Neural cell (in vitro differentiated cells): ENCODE data around the gene ZNF182. TPM values are rescaled to one million over a fixed set of nuclear protein-coding genes. Genes with fewer than 3 reads are reported as not detected.
"Not testable (repeated sequence)": the region's sequence is repeated elsewhere in the genome, so short reads cannot be mapped to it uniquely, and the experiment has no call there.

Experiments used
- H2AFZ ChIP-seq: fragments of 200-600, 300-800 bp; sonication (generic), shearing (Covaris generic); 2 replicates; pipeline ENCODE4 v1.6.0; 2014; ENCODE audit warnings: low read depth, mild to moderate bottlenecking, antibody characterized with exemption, low read length, moderate library complexity
- H3F3A ChIP-seq: fragments of 200-600 bp; shearing (Covaris generic); 2 replicates; pipeline ENCODE4 v1.6.1; 2016; ENCODE audit warnings: mild to moderate bottlenecking, moderate library complexity, mixed read lengths, antibody characterized with exemption, low read length; ENCODE audit not compliant: insufficient read depth, poor library complexity, severe bottlenecking
- H3K27ac ChIP-seq: fragments of 200-600, 300-800 bp; sonication (generic), shearing (Covaris generic); 2 replicates; pipeline ENCODE4 v1.5.1; 2014; ENCODE audit warnings: mild to moderate bottlenecking, low read length, moderate library complexity
- H3K27me3 ChIP-seq: fragments of 300-800, 200-600 bp; sonication (generic), shearing (Covaris generic); 2 replicates; pipeline ENCODE4 v1.6.0; 2014; ENCODE audit warnings: mild to moderate bottlenecking, low read depth, low read length, moderate library complexity; ENCODE audit not compliant: insufficient read depth
- H3K36me3 ChIP-seq: fragments of 300-800, 200-600 bp; sonication (generic), shearing (Covaris generic); 2 replicates; pipeline ENCODE4 v1.5.1; 2014; ENCODE audit warnings: mild to moderate bottlenecking, antibody characterized with exemption, low read length, moderate library complexity; ENCODE audit not compliant: insufficient read depth
- H3K4me2 ChIP-seq: fragments of 300-800, 200-600 bp; sonication (generic), shearing (Covaris generic); 2 replicates; pipeline ENCODE4 v1.6.0; 2014; ENCODE audit warnings: mild to moderate bottlenecking, low read length
- H3K4me3 ChIP-seq: fragments of 300-800, 200-600 bp; sonication (generic), shearing (Covaris generic); 2 replicates; pipeline ENCODE4 v1.5.1; 2014; ENCODE audit warnings: mild to moderate bottlenecking, low read length, moderate library complexity
- H3K79me2 ChIP-seq: fragments of 200-600 bp; shearing (Covaris generic); replicated peaks from 2 replicates; pipeline ENCODE4 v1.6.0; 2014; ENCODE audit warnings: mild to moderate bottlenecking, low read length, moderate library complexity; ENCODE audit not compliant: insufficient read depth
- H3K9ac ChIP-seq: fragments of 300-800, 200-600 bp; sonication (generic), shearing (Covaris generic); 2 replicates; pipeline ENCODE4 v1.6.1; 2016; ENCODE audit warnings: mild to moderate bottlenecking, low read length, mixed read lengths
- H3K9me2 ChIP-seq: fragments of 200-600 bp; shearing (Covaris generic); 2 replicates; pipeline ENCODE4 v1.6.1; 2016; ENCODE audit warnings: mild to moderate bottlenecking, low read length, mixed read lengths; ENCODE audit not compliant: insufficient read depth
- H3K9me3 ChIP-seq: fragments of 200-600, 300-800 bp; sonication (generic), shearing (Covaris generic); 2 replicates; pipeline ENCODE4 v1.6.1; 2016; ENCODE audit warnings: mild to moderate bottlenecking, mixed run types, low read length, moderate library complexity, mixed read lengths
- H4K20me1 ChIP-seq: fragments of 200-600 bp; shearing (Covaris generic); 2 replicates; pipeline ENCODE4 v1.6.1; 2016; ENCODE audit warnings: mild to moderate bottlenecking, mixed run types; ENCODE audit not compliant: insufficient read depth
- EP300 ChIP-seq: fragments of 450-650 bp; conservative IDR thresholded peaks from 2 replicates; pipeline ENCODE4 v1.6.1; 2014; ENCODE audit warnings: antibody characterized with exemption, mild to moderate bottlenecking, moderate library complexity; ENCODE audit not compliant: poor library complexity, severe bottlenecking
- EZH2 ChIP-seq: fragments of 200-600, 300-800 bp; shearing (Covaris generic), sonication (generic); IDR thresholded peaks from 2 replicates; pipeline ENCODE4 v1.6.1; 2014; ENCODE audit warnings: antibody characterized with exemption, low read length, borderline replicate concordance, mild to moderate bottlenecking; ENCODE audit not compliant: insufficient read depth, poor library complexity, severe bottlenecking
- MXI1 ChIP-seq: fragments of 450-650 bp; conservative IDR thresholded peaks from 2 replicates; pipeline ENCODE4 v1.6.1; 2014; ENCODE audit warnings: antibody characterized with exemption, mild to moderate bottlenecking; ENCODE audit not compliant: poor library complexity, severe bottlenecking
- POLR2AphosphoS5 ChIP-seq: IDR thresholded peaks from 2 replicates; pipeline ENCODE4 v1.6.1; 2012
- RAD21 ChIP-seq: fragments of 450-650 bp; conservative IDR thresholded peaks from 2 replicates; pipeline ENCODE4 v1.6.1; 2014; ENCODE audit warnings: antibody characterized with exemption, mild to moderate bottlenecking, moderate library complexity
- SMC3 ChIP-seq: fragments of 450-650 bp; conservative IDR thresholded peaks from 2 replicates; pipeline ENCODE4 v1.6.1; 2014; ENCODE audit warnings: antibody characterized with exemption, mild to moderate bottlenecking, moderate library complexity; ENCODE audit not compliant: poor library complexity
- TAF1 ChIP-seq: IDR thresholded peaks from 2 replicates; pipeline ENCODE4 v1.6.1; 2012; ENCODE audit warnings: low read depth
- polyA plus RNA-seq: library from polyadenylated mRNA; depleted of rRNA; stranded (reverse); fragments of >200 nt; gene quantifications from 2 replicates; pipeline ENCODE4 v1.2.3, GENCODE V29; 2014
- TF ChIP-seq, protein P1 (sequence below): IDR thresholded peaks from 2 replicates; pipeline ENCODE4 v1.6.1; 2012; ENCODE audit warnings: borderline replicate concordance
- TF ChIP-seq, protein P2 (sequence below): fragments of 450-650 bp; IDR thresholded peaks from 2 replicates; pipeline ENCODE4 v1.5.1; 2014; ENCODE audit warnings: antibody characterized with exemption, mild to moderate bottlenecking, moderate library complexity; ENCODE audit not compliant: poor library complexity, severe bottlenecking

Gene ZNF182
- polyA plus RNA-seq, 1 donor from 2014 or later = 12.2 TPM

DNA sequence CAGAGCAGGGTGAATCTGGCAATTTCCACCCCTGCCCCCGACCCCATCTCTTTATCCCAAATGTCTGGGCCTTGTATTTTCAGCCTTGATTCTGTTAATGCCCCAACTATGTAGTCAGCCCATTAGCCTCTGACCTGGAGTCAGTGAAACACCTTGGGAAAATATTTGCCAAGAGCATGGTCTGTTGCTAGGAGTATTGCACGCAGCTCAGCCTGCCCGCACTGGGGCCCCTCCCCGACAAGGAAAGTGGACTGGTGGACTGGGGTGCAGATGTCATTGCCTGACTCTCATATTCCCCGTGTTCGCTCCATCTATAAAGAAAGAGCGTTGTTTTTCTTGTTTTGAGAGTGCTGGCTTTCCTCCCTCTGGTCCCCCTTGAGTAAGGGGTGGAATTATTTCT is 48.5 kb downstream of the ZNF182 start:
- H3K9me3 ChIP-seq, H3K27me3 ChIP-seq, H3K9me2 ChIP-seq, H4K20me1 ChIP-seq, H3K79me2 ChIP-seq, H3F3A ChIP-seq, H3K9ac ChIP-seq, H3K36me3 ChIP-seq, H3K27ac ChIP-seq, H3K4me2 ChIP-seq, H3K4me3 ChIP-seq, H2AFZ ChIP-seq: not testable (repeated sequence)

DNA sequence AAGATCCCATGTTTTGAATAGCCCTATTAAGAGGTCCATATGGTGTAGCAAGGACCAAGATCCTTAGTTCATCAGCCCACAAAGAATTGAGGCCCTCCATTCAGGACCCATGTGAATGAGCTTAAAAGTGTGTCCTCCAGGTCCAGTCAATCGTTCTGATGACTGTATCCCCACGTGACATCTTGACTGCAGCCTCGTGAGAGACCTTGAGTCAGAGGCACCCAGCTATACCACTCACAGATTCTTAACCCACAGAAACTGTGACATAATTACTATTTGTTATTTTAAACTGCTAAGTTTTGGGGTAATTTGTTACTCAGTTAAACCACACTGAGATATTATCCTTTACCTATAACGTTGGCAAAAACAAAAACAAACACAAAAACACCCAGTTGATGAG is 62.4 kb downstream of the ZNF182 start:
- Histone ChIP-seq H3K4me2 (no peak overlapping the region), H3K4me3 (no peak overlapping the region), H3F3A (no peaks in the 10 kb centered on the region), H3K27me3 (no peaks in the 10 kb centered on the region), H3K9me2 (no peaks in the 10 kb centered on the region), H3K36me3 (no peaks in the 10 kb centered on the region), H3K9ac (no peak overlapping the region), H2AFZ (no peak overlapping the region), H3K27ac (no peak overlapping the region), H4K20me1 (no peaks in the 10 kb centered on the region), H3K79me2 (no peaks in the 10 kb centered on the region), H3K9me3 (no peaks in the 10 kb centered on the region)
- TF ChIP-seq, protein P1, sequence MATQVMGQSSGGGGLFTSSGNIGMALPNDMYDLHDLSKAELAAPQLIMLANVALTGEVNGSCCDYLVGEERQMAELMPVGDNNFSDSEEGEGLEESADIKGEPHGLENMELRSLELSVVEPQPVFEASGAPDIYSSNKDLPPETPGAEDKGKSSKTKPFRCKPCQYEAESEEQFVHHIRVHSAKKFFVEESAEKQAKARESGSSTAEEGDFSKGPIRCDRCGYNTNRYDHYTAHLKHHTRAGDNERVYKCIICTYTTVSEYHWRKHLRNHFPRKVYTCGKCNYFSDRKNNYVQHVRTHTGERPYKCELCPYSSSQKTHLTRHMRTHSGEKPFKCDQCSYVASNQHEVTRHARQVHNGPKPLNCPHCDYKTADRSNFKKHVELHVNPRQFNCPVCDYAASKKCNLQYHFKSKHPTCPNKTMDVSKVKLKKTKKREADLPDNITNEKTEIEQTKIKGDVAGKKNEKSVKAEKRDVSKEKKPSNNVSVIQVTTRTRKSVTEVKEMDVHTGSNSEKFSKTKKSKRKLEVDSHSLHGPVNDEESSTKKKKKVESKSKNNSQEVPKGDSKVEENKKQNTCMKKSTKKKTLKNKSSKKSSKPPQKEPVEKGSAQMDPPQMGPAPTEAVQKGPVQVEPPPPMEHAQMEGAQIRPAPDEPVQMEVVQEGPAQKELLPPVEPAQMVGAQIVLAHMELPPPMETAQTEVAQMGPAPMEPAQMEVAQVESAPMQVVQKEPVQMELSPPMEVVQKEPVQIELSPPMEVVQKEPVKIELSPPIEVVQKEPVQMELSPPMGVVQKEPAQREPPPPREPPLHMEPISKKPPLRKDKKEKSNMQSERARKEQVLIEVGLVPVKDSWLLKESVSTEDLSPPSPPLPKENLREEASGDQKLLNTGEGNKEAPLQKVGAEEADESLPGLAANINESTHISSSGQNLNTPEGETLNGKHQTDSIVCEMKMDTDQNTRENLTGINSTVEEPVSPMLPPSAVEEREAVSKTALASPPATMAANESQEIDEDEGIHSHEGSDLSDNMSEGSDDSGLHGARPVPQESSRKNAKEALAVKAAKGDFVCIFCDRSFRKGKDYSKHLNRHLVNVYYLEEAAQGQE = no peak
- TF ChIP-seq EZH2 (no peak), POLR2AphosphoS5 (no peak), MXI1 (no peak)
- TF ChIP-seq, protein P2, sequence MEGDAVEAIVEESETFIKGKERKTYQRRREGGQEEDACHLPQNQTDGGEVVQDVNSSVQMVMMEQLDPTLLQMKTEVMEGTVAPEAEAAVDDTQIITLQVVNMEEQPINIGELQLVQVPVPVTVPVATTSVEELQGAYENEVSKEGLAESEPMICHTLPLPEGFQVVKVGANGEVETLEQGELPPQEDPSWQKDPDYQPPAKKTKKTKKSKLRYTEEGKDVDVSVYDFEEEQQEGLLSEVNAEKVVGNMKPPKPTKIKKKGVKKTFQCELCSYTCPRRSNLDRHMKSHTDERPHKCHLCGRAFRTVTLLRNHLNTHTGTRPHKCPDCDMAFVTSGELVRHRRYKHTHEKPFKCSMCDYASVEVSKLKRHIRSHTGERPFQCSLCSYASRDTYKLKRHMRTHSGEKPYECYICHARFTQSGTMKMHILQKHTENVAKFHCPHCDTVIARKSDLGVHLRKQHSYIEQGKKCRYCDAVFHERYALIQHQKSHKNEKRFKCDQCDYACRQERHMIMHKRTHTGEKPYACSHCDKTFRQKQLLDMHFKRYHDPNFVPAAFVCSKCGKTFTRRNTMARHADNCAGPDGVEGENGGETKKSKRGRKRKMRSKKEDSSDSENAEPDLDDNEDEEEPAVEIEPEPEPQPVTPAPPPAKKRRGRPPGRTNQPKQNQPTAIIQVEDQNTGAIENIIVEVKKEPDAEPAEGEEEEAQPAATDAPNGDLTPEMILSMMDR = no peak

DNA sequence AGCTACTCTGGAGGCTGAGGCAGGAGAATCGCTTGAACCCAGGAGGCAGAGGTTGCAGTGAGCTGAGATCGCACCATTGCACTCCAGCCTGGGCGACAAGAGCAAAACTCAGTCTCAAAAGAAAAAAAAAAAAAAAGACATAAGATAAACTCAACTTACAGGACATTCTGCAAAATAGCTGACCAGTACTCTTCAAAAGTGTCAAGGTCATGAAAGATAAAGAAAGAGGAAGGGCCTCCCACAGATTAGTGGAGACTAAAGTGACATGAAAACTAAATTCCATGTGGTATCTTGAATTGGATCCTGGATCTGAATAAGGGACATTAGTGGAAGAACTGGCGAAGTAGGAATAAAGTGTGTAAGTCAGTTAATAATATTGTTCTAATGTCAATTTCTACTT is 63.3 kb downstream of the ZNF182 start:
- Histone ChIP-seq H3K27me3 (no peaks in the 10 kb centered on the region), H3F3A (no peaks in the 10 kb centered on the region), H3K4me3 (no peak overlapping the region), H3K79me2 (no peaks in the 10 kb centered on the region), H3K27ac (no peak overlapping the region), H3K9me2 (no peaks in the 10 kb centered on the region), H4K20me1 (no peaks in the 10 kb centered on the region), H3K4me2 (no peak overlapping the region), H3K9me3 (no peaks in the 10 kb centered on the region), H2AFZ (no peak overlapping the region), H3K9ac (no peak overlapping the region), H3K36me3 (no peaks in the 10 kb centered on the region)
- TF ChIP-seq, protein P2 = no peak
- no peak for TF ChIP-seq TAF1
- TF ChIP-seq EZH2 = no peak
- TF ChIP-seq SMC3 = no peak
- no peak for TF ChIP-seq MXI1
- no peak for TF ChIP-seq POLR2AphosphoS5
- no peak for TF ChIP-seq RAD21
- TF ChIP-seq, protein P1 = no peak
- TF ChIP-seq EP300 = no peak
